K562 (cell line): ENCODE results near the gene FGFRL1. TPM values are rescaled to one million over a fixed set of nuclear protein-coding genes. Genes with fewer than 3 reads are reported as not detected.
A peak's percentile ranks its signal among the peaks of the same experiment; 100 is the strongest.

Experiments
- DMBX1 ChIP-seq: fragments of 250-450 bp; sonication (Bioruptor Pico); IDR thresholded peaks from 2 replicates; pipeline ENCODE4 v1.8.0; 2022; ENCODE audit warnings: inconsistent platforms, mild to moderate bottlenecking, moderate library complexity, borderline replicate concordance
- NCOA4 ChIP-seq: fragments of 450-650 bp; IDR thresholded peaks from 2 replicates; pipeline ENCODE4 v1.6.1; 2018; ENCODE audit warnings: mild to moderate bottlenecking; ENCODE audit not compliant: partially characterized antibody
- TFE3 ChIP-seq: fragments of 450-650 bp; formaldehyde crosslinking; IDR thresholded peaks from 2 replicates; pipeline ENCODE4 v1.4.0; 2020; ENCODE audit warnings: mild to moderate bottlenecking, mixed read lengths
- VEZF1 ChIP-seq: fragments of 200-800 bp; sonication (Bioruptor generic); IDR thresholded peaks from 2 replicates; pipeline ENCODE4 v1.6.1; 2017; ENCODE audit warnings: missing genetic modification characterization, missing compliant biosample characterization
- YY1 ChIP-seq, 3 experiments: IDR thresholded peaks; 2 replicates each; pipeline ENCODE4 v1.6.1; 2011; ENCODE audit warnings: low read length in 2 of 3, mild to moderate bottlenecking in 2 of 3, moderate library complexity in 2 of 3, borderline replicate concordance in 1 of 3, control low read depth in 1 of 3, low read depth in 1 of 3; ENCODE audit not compliant: insufficient read depth in 3 of 3, insufficient replicate concordance in 2 of 3, control insufficient read depth in 1 of 3, insufficient read length in 1 of 3; ENCODE audit errors: extremely low read depth in 1 of 3
- ZBTB33 ChIP-seq: sonication (generic); formaldehyde crosslinking; IDR thresholded peaks from 2 replicates; pipeline ENCODE4 v1.8.1; 2023; ENCODE audit warnings: mild to moderate bottlenecking, missing genetic modification reagents
- ZFP91 ChIP-seq: sonication (generic); formaldehyde crosslinking; IDR thresholded peaks from 2 replicates; pipeline ENCODE4 v1.8.0; 2022; ENCODE audit warnings: mild to moderate bottlenecking, missing genetic modification reagents
- ZNF79 ChIP-seq: fragments of 250-450 bp; sonication (Bioruptor Pico); IDR thresholded peaks from 2 replicates; pipeline ENCODE4 v1.4.0; 2020; ENCODE audit warnings: low read depth, mild to moderate bottlenecking, moderate library complexity
- polyA plus RNA-seq, 8 experiments: library from polyadenylated mRNA; depleted of rRNA in 4 of 8; stranded (reverse) in 5 of 8; unstranded in 3 of 8; fragments of >200 nt; fragmentation: Nextera tagmentation in 2 of 8; fragmentation: Illumina TruSeq in 1 of 8; extraction: Ambion mirVana in 2 of 8; extraction: Trizol in 1 of 8; gene quantifications; 2 replicates each; pipeline versions ENCODE4 v1.2.1 to v1.2.3, GENCODE V29; 2011 to 2014; ENCODE audit warnings: inconsistent platforms in 1 of 8, missing spikeins in 1 of 8
- total RNA-seq, 7 experiments: library from RNA; depleted of rRNA in 6 of 7; stranded (reverse); fragments of >200 nt in 6 of 7; fragmentation: Illumina TruSeq in 2 of 7; extraction: Trizol in 2 of 7; gene quantifications; 2 replicates each; pipeline versions ENCODE4 v1.2.1 to v1.2.3, GENCODE V29; 2011 to 2021; ENCODE audit warnings: low replicate concordance in 1 of 7

Gene FGFRL1
- total and polyA plus RNA-seq, 9 of the 15 experiments (the other 6 are each of a cell fraction or from before 2014, with no cell fraction given) = 0.34 to 49.9 (median 14.6) TPM

GRCh38 chr4:978957-979701 lies 32.3 kb upstream of the FGFRL1 start (continued):
- TF ChIP-seq ZFP91 (CRISPR knock-in tag) (no peak), DMBX1 (CRISPR knock-in tag) (no peak), YY1 (IDR thresholded peaks at IDR 0.05; ENCODE audit: borderline replicate concordance in 1 of 3, control insufficient read depth in 1 of 3, extremely low read depth in 1 of 3, insufficient read depth in 3 of 3, insufficient read length in 1 of 3, insufficient replicate concordance in 2 of 3, low read depth in 1 of 3, low read length in 2 of 3) (no peak), ZNF79 (no peak), VEZF1 (CRISPR knock-in tag) (no peak), NCOA4 (no peak), TFE3 (CRISPR knock-in tag) (no peak), ZBTB33 (CRISPR knock-in tag) (0 out of 2 replicates have a peak, but pooled peaks have one; percentile 25)
